GM21515 (cell line): ENCODE measurements around the gene HBS1L.

ENCODE experiments used
- ATAC-seq: cut with Tn5 transposase; IDR thresholded peaks from one replicate; pipeline ENCODE4 v1.9.1; 2021; ENCODE audit not compliant: unreplicated experiment

The HBS1L gene

DNA sequence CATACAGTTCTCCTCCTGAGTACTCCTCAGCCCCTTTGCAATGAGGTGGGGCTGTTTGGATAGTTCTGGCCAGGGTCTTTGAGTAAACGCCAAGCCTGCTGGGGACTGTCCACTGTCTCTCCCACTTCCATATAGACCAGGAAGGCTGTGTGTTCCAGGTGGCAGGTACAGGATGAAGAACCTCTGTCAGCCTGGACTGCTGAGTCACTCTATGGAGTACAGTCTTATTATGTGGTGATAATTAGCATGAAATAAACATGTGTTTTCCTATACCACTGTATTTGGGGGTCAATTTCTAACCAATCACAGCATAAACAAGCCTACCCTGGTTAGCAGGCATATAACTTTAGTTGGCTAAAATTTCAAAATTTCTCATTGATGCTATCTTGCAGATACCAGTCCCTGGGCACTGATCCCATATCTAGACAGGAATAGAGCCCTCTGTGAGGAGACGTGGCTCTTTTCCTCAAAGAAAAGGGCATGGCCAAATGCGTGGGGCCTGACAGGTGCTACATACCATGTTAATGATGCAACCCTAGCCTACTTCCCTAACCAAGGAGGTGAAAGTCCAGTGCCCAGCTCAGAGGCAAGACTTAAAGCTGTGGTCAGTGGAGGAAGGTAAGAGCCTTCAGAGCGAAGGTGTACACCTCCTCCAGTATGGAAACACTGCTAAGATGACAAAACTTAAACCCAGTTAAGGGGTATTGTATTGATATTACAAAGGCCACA lies 100.2 kb downstream of the HBS1L start:
- no peak for ATAC-seq

DNA sequence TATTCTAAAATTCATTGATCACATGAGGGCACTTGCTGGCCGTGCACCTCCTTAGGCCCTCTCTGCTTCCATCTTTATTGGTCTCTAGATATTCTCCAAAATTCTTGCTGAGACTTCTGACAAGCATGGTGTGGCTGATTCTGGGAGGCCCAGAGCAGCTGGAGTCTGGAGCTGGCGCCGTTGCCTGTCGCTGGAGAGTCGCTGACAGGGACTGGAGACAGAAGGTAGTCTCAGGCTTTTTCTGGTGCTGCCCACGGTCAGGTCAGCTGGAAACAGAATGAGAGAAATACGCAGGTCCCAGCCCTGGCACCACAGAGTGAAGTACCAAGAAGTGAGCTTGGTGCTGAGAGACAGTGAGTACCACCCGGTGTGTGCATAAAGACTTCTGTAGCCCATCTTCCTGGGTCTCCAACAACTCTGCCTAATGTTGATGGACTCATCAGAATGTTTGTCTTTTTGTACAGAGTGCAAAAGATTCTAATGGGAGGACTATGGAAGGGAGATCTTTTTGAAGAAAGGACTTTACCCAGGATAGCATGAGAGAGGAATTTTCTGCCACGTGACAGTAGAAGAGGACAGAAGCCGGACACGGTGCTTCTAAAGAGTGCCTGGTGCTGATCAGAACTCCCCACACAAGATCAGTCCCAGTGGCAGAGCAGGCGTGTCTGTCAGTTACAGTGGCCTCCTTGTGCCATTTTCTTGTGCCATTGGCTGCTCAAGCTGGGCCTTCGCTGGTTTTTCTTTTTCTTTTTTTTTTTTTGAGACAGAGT lies 102.9 kb downstream of the HBS1L start:
- ATAC-seq = no peak

DNA sequence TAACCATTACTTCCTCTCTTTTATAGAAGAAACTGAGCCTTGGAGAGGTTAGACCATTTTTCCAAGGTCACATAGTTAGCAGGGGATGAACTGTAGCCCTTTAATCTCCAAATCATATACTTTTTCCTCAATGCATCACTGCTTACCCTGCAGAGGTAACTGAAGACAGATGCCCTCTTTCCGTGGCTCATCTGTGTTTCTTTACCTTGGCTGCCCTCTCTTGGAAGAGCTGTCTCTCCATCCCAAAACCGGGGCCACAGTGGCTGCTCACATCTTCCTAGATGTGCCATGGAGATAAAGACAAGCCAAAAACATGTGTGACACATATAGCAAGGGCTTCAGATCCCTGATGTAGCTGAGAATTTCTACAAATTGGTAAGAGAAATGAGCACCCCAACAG lies 104.1 kb downstream of the HBS1L start:
- ATAC-seq = no peak

DNA sequence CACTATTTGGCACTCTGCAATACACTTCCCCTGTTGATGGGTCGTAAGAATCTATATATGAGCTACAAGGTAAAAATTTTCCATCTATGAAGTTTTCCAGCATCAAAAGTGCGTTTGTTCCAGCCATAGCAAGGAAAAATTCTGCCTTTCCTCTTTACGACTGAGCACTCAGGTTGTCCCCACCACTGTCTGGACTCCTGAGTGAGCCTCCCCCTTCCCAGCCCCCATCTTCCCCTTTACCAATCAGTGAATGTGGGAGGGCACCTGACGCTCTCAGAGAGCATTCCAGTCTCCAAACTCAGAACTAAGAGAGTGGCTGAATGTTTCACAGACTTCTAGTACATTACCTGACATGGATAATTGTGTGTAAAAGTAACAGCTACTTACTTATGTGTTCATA lies 104.7 kb downstream of the HBS1L start, which contains the start of gene ALDH8A1:
Gene ALDH8A1 (minus strand): TSS at position 175 of the 400 bp plus-strand sequence. CDS start 48 bp downstream, at position 127.
- no peak for ATAC-seq

DNA sequence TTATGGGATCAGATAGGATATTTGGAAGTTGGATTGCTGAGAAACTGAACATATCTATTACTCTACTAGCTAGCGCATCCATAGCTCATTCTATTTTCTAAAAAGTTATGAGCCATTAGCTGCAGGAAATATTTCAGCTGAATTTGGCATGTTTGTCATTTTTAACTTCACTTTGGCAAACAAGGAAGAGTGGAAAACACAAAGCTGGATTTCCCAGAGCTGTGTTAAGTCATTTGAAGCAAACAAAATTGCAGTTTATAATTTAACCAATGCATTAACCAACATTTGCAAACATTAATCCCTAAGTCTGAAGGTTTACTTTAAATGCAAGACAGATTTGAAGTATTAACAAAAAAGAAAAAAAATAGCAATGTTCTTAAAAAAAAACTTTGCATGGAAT lies 105.9 kb downstream of the HBS1L start:
- no peak for ATAC-seq

DNA sequence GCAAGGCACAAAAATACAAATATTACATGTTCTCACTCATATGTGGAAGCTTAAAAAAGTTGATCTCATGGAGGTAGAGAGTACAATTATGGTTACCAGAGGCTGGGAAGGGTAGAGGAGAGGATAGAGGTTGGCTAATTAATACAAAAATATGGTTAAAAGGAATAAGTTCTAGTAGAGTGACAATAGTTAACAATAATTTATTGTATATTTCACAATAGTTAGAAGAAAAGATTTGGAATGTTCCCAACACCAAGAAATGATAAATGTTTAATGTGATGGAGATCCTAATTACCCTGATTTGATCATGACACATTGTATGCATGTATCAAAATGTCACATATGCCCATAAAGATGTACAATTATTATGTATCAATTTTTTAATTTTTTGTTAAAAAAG lies 106.5 kb downstream of the HBS1L start:
- no peak for ATAC-seq

DNA sequence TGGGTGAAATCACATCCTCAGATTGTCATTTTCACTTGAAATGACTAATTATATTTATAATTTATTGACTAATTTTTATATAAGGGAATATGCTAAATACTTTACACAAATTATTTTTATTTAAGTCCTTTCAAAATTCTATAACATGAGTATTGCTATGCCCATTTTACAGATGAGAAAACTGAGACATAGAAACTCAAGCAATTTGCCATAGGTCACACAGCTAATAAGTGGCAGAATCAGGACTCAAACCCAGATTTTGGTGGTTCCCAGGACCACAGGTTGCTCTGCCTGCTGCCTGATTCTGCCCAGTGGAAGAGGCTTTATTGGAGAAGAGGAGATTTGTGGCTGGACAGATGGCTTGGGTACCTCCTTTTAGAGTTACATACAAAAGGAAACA lies 109.6 kb downstream of the HBS1L start:
- ATAC-seq = no peak

DNA sequence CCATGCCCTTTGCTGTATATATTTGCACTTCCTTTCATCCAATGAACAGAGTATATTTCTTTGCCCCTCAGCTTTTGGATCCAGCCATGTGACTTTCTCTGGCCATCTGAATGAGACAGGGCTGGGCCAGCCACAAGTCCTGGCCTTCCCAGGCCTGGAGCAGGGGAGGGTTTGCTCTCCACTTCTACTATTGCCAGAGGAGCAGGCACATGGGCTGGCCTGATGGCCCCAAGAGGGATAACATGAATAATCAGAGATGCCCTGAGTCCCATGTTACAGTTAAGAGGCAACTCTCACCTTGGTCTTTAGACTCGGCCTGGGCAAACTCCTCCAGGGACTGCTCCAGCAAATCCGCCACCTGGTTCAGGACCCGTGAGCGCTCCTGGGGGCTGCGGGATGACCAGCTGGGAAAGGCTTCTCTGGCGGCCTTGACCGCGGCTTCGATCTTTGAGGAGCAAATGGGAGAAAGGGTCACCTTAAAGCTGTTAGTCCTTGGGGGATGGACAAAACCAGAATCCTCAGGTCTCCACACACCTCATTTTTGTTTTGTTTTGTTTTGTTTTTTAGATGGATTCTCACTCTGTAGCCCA lies 111.0 kb downstream of the HBS1L start:
- no peak for ATAC-seq

DNA sequence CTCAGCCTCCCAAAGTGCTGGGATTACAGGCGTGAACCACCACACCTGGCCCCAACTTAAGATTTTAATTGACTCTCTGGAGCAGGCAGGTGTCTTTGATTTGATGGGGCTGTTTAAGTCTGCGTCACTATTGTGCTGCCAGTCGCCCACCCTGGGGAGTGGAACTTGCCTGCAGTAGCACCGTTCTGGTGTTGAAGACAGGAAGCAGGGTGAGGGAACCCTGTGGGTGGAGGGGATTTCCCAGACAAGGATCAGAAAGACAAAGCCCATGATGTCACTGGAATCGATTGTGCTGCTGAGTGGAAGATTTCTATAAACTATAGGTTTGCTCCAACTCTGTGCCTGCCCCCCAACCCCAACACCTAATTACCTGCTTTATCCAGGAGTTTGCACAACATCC lies 115.7 kb downstream of the HBS1L start:
- ATAC-seq = peak; percentile 65

DNA sequence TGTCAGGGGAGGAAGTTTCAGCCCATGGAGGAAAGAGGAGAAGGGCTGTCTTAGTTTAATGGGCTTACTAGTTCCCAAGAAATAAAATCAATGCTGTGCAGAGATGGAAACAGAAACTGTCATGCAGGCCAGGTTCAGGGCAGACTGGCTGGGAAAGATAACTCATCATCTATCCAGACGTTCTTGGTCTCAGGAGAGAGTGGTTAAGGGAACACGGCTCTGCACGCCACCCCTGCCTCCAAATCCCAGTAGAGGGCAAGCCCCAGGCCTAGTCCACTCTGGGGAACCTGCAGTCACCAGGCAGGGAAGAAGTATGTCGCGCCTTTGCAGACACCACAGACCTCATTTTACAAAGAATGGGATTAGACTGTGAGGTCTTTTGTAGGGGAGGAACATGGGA lies 117.2 kb downstream of the HBS1L start:
- no peak for ATAC-seq

DNA sequence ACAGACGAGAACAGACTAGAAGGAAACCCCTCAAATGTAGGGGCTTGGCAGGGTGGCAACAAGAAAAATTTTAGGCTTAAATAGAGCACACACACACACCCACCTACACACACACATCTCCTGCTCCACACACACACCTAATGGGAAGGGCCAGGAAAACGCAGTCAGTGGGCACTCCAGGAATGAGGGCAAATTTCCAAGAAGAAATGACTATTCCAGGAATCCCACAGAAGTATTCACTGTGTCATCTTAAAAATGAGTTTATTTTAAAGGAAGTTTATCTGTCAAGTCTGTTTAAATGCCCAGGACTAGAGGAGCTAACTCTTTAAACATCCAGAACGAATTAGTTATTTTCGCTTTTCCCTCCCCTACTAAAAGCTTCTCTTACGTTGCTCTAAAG lies 117.7 kb downstream of the HBS1L start:
- ATAC-seq = no peak

DNA sequence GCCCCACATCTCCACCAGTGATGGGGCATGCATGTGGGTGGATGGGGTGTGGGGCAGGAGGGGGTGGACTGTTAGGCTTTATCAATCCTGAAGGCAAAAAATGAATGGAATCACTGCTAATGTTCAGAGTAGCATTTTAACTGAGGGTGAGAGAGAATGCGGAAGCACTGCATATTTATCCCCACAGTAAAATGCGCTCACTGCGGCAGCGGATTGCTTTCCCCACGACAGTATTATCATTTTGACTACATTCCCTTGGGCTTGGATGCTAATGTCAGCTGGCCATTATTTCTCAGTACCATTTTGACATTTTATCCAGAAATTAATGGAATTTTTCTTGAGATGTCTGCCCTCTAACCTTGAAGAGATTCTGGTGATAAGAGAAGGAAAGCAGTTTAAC lies 118.1 kb downstream of the HBS1L start:
- ATAC-seq = no peak

DNA sequence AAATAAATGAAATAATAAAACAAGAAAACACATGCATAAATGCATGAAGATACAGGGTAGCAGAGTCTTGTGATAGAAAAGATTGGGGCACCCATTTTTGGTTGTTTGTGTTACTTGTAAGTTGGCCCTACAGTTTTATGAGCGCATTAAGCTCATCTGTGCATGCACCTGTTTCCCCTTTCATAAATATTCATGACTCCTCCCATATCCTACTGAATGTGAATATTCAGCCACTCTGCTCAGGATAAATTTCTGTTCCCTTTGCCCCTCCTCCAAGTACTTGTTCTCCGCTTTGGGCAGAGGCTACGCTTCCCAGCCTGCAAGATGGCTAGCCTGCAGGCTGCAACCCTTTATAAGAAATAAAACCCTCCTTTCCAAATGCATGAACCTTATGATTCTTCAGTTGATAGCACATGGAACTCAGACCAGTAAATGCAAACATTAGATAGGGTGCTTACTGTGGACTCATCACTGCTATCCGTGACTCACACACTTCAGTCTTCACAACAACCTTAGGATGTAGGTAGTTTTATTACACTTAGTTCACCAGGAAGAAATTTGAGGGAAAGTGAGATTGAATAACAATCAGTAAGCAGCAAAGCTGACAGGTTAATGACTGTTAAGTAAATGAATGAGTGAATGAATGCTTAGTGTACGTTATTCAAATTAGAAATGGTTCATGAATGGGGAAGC lies 119.7 kb downstream of the HBS1L start:
- ATAC-seq = no peak

DNA sequence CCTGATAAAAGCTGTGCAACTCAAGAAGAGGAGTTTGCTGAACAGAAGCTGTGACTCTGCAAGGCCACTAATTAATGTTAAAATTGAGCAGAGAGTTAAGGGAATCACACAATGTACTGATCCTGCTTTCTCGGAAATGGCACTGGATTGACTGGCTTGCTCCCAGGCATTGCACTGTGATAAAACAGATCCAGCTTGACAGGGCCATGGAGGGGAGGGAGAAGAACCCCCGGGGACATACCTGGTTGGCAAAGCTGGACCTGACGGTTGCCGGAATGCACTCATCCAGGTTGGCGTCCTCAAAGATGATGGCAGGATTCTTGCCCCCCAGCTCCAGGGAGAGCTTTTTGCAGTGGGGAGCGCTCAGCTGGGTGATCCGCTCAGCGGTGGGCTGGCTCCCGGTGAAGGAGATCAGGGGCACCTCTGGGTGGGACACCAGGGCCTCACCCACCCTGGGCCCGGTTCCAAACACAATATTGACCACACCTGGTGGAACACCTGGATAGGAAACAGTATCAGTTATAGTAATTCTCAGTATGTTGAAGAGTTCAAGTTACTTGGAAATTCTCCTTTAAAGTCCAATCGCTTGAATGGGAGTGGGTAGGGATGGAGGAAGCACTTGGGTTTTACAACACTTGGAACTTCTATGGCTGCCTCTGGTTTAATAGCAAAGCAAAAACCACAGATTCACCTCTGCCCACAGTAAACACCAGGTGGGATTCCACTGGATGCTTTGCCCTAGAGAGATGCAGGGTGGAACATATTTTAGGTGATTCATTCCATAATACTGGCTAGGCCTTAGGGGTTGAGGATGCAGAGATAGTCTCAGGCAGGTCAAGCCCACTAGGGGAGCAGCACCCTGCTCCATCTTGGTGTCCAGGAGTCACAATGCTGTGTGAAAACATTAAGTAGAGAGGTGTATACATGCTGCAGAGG lies 121.8 kb downstream of the HBS1L start:
- ATAC-seq = no peak

DNA sequence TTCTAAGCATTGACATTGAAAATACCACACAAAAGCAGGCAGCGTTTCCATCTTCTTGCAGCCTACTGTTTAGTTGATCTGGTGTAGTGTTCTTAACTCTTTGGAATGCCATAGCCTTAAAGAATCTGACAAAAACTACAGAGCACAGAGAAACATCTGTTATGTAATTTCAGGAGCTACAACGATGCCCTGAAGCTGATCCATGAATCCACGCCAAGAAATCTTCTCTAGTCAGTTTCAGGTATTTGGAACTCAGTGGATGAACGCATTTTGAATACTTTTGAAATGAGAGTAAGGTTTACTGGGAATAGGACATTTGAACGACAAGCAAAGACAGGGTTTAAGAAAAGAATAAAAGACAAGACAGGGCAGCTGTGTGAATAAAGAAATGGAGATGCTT lies 122.5 kb downstream of the HBS1L start:
- no peak for ATAC-seq

DNA sequence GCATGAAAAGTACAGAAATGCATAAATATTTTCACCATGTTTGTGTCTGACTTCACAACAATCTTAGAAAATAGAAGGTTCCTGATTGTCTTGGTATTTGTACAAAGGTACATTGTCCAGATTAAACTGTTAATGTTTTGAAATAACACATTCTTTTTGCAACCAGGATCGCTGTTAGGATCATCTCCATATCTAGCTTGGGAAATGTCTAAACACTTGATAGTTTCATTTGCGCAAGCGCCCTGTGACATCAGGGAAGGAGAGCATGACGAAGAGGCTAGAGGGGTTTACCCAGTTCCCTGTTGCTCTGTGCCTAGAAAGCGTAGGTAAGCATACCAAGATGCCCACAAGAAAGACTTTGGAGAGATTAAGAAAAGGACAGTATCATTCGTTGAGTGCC lies 124.2 kb downstream of the HBS1L start:
- ATAC-seq = no peak

DNA sequence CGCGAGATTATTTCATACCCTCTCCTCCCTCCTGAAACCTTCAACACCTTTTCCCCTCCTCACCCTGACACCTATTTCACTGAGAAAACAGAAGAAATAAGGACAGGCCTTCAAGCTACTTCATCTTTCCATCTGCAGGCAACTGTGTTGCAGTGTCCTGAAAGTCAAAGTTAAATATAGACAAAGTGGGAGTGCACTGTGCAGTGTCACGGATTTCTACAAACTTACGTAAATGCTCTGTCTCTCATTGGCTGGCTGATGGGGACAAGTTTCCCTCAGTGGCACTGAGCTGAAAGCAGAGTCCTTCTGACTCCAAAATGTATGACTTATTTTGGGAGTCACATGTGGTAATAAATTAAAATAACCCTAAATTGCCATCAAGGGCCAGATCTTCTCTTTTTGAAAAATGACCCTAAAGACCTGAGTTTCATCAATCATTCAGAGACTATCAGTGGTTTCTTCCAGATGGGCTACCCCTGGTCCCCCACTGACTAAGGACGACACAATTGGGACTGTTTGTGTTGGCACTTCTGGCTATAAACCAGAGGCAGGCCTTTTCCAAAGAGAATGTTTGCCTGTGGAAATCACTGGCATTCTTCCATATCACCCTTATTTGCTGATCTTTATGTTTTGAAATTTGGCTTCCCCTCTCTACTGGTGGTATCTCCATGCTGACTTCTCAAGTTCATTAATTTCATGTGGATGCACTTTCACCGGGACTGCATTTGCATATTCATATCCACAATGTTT lies 126.3 kb downstream of the HBS1L start:
- ATAC-seq = no peak

DNA sequence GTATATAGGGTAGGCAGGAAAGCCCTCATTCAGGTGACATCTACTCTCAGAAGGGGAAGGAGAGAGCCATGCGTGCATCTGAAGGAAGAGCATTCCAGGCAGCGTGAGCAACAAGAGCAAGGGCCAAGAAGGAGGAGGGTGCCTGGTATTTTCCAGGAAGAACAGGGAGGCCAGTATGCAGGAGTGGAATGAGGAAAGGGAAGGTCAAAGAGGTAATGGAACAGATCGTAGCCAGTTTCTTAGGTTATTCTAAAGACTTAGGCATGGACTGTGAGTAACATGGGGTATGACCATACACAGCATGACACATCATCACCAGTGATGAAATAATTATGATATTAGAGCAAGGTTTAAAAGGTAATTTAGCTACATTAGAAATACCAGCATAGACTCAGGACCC lies 128.8 kb downstream of the HBS1L start:
- ATAC-seq = no peak

DNA sequence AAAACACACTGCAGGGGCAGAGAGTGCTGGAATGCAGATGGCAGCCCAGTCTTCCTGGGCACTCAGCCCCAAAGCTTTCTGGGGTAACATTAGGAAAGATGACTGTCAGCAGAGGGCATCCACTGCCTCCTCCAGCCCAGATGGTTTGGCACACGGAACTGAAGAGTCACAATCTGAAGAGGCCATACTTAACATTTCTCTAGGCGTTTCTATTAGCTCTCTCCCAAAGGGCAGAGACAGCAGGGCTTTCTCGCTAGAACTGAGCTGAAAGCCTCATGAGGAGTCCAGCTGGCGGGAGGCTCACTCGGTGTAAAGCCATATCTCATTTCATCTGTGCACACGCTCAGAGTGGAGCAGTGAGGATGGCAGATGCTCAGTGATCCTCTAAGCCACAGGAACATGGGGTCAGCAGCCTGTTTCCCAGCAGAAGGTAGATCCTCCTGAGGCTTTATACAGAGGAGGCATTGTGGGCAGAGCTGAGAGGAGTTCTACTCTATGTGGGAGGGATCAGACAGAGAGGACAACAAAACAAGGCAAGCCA lies 132.8 kb downstream of the HBS1L start:
- no peak for ATAC-seq
